ENCODE results near the gene XYLT1.

DNA sequence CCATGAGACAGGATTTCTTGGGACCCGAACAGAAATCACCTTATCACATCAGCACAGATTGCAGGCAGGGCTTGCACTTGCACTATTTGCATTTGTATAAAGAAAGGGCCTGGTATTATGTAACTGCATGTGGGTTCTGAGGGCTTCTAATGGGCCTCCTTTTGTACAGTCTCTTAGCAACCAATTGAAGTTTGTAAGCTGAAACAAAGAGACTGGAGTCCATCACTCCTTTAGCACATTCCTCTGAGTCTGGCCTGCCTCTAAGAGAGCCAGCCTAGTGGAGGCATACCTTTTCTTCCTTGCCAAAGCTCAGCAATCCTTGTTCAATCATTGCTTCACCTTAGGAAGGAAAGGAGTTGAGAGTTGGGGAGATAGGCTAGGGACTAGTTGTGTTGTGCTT lies 387.1 kb downstream of the XYLT1 start:
- TF ChIP-seq, protein P1, sequence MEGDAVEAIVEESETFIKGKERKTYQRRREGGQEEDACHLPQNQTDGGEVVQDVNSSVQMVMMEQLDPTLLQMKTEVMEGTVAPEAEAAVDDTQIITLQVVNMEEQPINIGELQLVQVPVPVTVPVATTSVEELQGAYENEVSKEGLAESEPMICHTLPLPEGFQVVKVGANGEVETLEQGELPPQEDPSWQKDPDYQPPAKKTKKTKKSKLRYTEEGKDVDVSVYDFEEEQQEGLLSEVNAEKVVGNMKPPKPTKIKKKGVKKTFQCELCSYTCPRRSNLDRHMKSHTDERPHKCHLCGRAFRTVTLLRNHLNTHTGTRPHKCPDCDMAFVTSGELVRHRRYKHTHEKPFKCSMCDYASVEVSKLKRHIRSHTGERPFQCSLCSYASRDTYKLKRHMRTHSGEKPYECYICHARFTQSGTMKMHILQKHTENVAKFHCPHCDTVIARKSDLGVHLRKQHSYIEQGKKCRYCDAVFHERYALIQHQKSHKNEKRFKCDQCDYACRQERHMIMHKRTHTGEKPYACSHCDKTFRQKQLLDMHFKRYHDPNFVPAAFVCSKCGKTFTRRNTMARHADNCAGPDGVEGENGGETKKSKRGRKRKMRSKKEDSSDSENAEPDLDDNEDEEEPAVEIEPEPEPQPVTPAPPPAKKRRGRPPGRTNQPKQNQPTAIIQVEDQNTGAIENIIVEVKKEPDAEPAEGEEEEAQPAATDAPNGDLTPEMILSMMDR (conservative IDR thresholded peaks at IDR 0.05; ENCODE audit: low read length) = no peak
- TF ChIP-seq EZH2phosphoT487 (IDR thresholded peaks at IDR 0.05; ENCODE audit: borderline replicate concordance) = no peak

Data from Loucy (cell line).